ENCODE data around the gene NCKAP5L. TPM values are rescaled to one million over a fixed set of nuclear protein-coding genes. Genes with fewer than 3 reads are reported as not detected.

NCKAP5L gene
- total and polyA plus RNA-seq, 2 of the 8 experiments (the other 6 are each of a cell fraction or from before 2014, with no cell fraction given): 9.4 to 27.9 TPM

DNA sequence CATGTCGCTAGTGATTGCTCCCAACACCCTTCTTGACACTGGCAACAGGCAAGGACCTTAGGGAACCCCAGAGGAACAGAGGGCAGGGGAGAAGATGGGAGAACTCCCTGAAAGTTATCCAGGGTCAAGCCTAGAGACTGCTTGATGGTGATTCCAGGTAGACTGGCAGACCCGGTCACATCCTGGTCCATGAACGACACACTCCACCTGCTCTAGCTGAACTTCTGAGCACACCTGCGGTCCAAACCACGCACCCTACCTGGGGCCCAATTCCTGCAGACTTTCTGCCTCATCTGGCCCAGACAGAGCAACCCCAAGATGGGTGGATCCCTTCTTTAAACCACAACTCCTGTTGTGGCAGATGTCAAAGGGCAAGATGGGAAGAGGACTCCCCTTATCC, 34.2 kb downstream of the NCKAP5L start:
- FAIRE-seq (no peak), DNase-seq (ENCODE audit: low read depth in 1 of 2, low spot score in 2 of 2) (no peak)
- Histone ChIP-seq H3K36me3 (ENCODE audit: control insufficient read depth in 2 of 4, insufficient read depth in 4 of 4, low read length in 3 of 4) (peaks cover 0 to 18% (median 12%) of the 10 kb centered on the region in 4 experiments; a peak in 5 of 8 replicates), H3K23me2 (ENCODE audit: low read depth, low read length) (no peaks in the 10 kb centered on the region), H3K56ac (replicated peaks; ENCODE audit: insufficient read length, low read depth, low read length) (no peak overlapping the region), H3K9me3 (ENCODE audit: insufficient read depth in 2 of 2, low read depth in 1 of 2, low read length in 1 of 2) (no peaks in the 10 kb centered on the region), H3K14ac (ENCODE audit: insufficient read length) (no peak overlapping the region), H3K23ac (ENCODE audit: insufficient read length) (no peak overlapping the region), H3K27ac (ENCODE audit: low read depth, low read length) (no peak overlapping the region), H4K91ac (replicated peaks; ENCODE audit: insufficient read length, low read length) (no peak overlapping the region), H4K20me1 (replicated peaks in 1 of 2; ENCODE audit: control insufficient read depth in 1 of 2, insufficient read depth in 2 of 2, low read length in 2 of 2) (peaks cover 0 to 8% of the 10 kb centered on the region in 2 experiments), H2BK5ac (ENCODE audit: low read depth, low read length) (no peak overlapping the region), H3K79me1 (ENCODE audit: low read depth, low read length) (no peaks in the 10 kb centered on the region), H3K18ac (ENCODE audit: extremely low read depth, low read length) (no peak overlapping the region), H3K79me2 (ENCODE audit: control insufficient read depth in 1 of 2, insufficient read depth in 2 of 2, low read length in 2 of 2) (no peaks in the 10 kb centered on the region), H3K27me3 (replicated peaks in 1 of 4; ENCODE audit: control insufficient read depth in 3 of 4, extremely low read depth in 1 of 4, insufficient read depth in 3 of 4, low read length in 3 of 4) (no peaks in the 10 kb centered on the region), H4K5ac (ENCODE audit: insufficient read length, low read depth, low read length) (no peak overlapping the region), H2BK12ac (ENCODE audit: low read depth, low read length) (no peak overlapping the region), H3K4me3 (ENCODE audit: extremely low read depth in 1 of 4, insufficient read depth in 2 of 4, low read depth in 3 of 4, low read length in 4 of 4) (no peak overlapping the region), H3K4me1 (replicated peaks in 1 of 4; ENCODE audit: control insufficient read depth in 3 of 4, insufficient read depth in 4 of 4, low read length in 3 of 4) (peaks cover 0 to 4% (median 0%) of the 10 kb centered on the region in 4 experiments; a peak in 2 of 7 replicates), H4K8ac (ENCODE audit: extremely low read depth, insufficient read depth, low read length) (no peak overlapping the region), H2BK120ac (replicated peaks; ENCODE audit: low read depth, low read length) (no peak overlapping the region), H3K4ac (replicated peaks; ENCODE audit: insufficient read length, low read depth, low read length) (no peak overlapping the region), H3K9ac (replicated peaks in 1 of 4; ENCODE audit: extremely low read depth in 1 of 4, low read depth in 3 of 4, low read length in 3 of 4) (no peak overlapping the region), H2AK5ac (ENCODE audit: low read depth, low read length) (no peak overlapping the region), H2BK20ac (ENCODE audit: low read length) (no peak overlapping the region), H2BK15ac (ENCODE audit: low read length) (no peak overlapping the region), H2AFZ (ENCODE audit: low read length) (no peak overlapping the region), H3K4me2 (ENCODE audit: insufficient read depth in 1 of 2, low read depth in 2 of 2, low read length in 2 of 2) (no peak overlapping the region)
- POLR2A ChIA-PET (ENCODE audit: partially characterized antibody): interaction anchor here (0.9 to 3.9 kb wide), 4 partner anchors 16 to 32 kb away, joined by 3 to 14 read pairs (median 6); no protein-coding TSS in a partner anchor
- CTCF ChIA-PET (ENCODE audit: partially characterized antibody): interaction anchor here (4.5 to 8.1 kb wide), 2 partner anchors 10 to 16 kb away, joined by 27 to 54 read pairs; no protein-coding TSS in a partner anchor
- 85% methylated on average over 5 of the region's 5 CpGs; no CpG with 5 or more reads in 1 of the 2 experiments for WGBS, 2 experiments (ENCODE audit: extremely low coverage in 1 of 2, insufficient coverage in 1 of 2, insufficient read length in 1 of 2, insufficient replicate concordance in 2 of 2, low coverage in 1 of 2, low lambda C conversion rate in 2 of 2, missing lambda C conversion rate in 1 of 2)
- TF ChIP-seq ATF2 (IDR thresholded peaks at IDR 0.05; ENCODE audit: low read length) (no peak), TAF1 (IDR thresholded peaks at IDR 0.05; ENCODE audit: low read depth, low read length) (no peak), EZH2 (IDR thresholded peaks at IDR 0.05; ENCODE audit: low read depth, low read length, severe bottlenecking) (no peak), CREB1 (IDR thresholded peaks at IDR 0.05) (no peak), PHF8 (conservative IDR thresholded peaks at IDR 0.05; ENCODE audit: low read depth, low read length) (no peak), KDM4A (IDR thresholded peaks at IDR 0.05; ENCODE audit: low read depth, low read length, severe bottlenecking) (no peak), KDM5A (IDR thresholded peaks at IDR 0.05; ENCODE audit: low read length) (no peak), CHD1 (IDR thresholded peaks at IDR 0.05; ENCODE audit: low read depth, low read length) (no peak), SAP30 (IDR thresholded peaks at IDR 0.05; ENCODE audit: insufficient read depth, insufficient replicate concordance, low read length) (no peak), POU5F1 (IDR thresholded peaks at IDR 0.05; ENCODE audit: low read depth, low read length) (no peak), EP300 (IDR thresholded peaks at IDR 0.05; ENCODE audit: borderline replicate concordance in 1 of 2, low read depth in 2 of 2, low read length in 2 of 2) (no peak), GTF2F1 (IDR thresholded peaks at IDR 0.05; ENCODE audit: borderline replicate concordance, low read depth, low read length) (no peak)

Measured in H1 (cell line).